ENCODE results near the gene MMP13.
"Not testable (repeated sequence)": the region's sequence is repeated elsewhere in the genome, so short reads cannot be mapped to it uniquely, and the experiment has no call there.

MMP13 gene

GRCh38 chr11:102934735-102935134 is 20.8 kb downstream of the MMP13 start:
- no peak for DNase-seq

DNA sequence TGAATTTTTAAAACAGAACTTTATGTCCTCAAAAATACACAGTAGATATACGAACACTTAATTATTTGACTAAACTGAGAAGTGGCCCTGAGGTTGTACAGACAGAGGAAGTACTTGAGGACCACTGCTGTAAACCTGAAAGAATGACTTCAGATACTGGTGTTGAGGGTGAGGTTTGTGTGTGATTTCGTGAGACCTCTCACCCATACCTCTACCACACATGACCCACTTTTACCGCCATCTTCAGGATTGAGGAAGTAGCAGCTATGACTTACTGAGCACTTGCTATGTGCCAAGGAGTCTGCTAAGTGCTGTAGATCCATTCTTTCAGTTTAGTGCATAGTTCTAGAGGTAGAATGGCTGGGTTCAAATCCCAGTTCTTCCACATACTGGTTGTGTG is 21.9 kb downstream of the MMP13 start:
- no peak for DNase-seq

GRCh38 chr11:102932678-102933077 is 22.9 kb downstream of the MMP13 start:
- peak; percentile 17 for DNase-seq

DNA sequence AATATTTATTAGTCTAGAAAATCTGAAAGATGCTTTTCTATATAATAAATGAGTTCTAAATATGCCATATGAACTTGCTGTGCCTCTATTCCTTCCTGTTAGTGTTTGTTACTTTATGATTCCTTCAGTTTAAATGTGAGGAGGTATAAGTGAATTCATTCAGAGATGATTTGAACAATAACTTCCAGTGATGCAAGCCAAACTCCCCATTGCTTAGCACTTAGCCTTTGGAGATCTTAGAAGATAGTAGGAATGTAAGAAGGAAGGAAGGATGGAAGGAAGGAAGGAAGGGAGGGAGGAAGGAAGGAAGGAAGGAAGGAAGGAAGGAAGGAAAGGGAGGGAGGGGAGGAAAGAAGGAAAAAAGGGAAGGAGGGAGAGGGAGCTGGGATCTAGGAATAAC is 25.1 kb downstream of the MMP13 start:
- no peak for DNase-seq

DNA sequence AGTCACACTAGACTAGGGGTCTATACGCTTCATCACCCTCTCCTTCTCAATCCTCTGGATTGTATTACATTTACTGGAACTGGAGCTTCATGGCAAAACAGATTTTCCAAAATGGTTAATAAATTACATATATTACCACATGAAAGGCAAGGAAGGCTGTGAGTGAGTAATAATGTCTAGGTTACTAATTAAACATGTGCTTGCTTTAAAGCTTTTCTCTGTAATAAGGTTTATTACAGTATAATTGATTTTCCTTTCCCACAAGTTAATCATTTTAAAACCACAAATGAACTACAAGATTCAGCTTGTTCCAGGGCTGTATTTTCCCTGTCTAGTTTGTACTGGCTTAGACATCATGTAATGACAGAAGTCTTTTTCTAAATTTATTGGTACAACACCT is 25.6 kb downstream of the MMP13 start:
- DNase-seq: no peak

DNA sequence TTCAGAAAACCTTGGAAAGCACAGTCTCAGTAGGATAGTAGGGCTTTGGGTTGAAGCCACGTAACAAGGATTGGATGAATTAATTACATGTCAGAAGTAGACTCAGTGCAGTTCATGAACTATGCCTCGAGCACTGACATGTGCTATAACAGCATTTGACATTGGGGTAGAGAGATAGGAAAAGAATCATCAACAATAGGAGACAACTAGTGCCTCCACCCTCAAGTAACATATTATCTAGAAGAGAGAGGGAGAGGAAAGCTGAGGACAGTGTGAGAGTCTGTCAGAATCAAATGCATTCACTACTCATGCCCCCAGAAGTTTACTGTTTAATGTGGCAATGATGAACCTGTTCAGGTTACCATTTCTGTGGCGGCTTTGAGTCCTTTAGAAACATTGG is 26.4 kb downstream of the MMP13 start:
- DNase-seq: no peak

- no peak for DNase-seq
Measured at GRCh38 chr11:102928247-102928646, 27.3 kb downstream of the MMP13 start.

DNA sequence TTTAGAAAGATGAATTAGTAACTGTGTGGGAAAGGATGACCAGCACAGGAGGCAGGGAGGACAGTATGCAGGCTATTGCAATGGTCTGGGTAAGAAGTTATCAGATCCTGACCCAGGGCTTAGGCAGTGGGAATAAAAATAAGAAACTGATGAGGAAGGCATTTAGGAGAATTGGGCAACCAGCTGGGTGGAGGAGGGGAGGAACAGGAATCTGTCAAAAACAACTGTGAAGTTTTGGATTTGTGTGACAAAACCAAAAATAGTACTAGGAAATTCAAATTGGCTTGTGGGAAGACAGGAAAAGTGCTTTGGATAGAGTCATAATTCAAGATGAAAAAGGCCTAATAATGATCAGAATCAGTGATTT is 27.9 kb downstream of the MMP13 start:
- peak; percentile 21 for DNase-seq

DNA sequence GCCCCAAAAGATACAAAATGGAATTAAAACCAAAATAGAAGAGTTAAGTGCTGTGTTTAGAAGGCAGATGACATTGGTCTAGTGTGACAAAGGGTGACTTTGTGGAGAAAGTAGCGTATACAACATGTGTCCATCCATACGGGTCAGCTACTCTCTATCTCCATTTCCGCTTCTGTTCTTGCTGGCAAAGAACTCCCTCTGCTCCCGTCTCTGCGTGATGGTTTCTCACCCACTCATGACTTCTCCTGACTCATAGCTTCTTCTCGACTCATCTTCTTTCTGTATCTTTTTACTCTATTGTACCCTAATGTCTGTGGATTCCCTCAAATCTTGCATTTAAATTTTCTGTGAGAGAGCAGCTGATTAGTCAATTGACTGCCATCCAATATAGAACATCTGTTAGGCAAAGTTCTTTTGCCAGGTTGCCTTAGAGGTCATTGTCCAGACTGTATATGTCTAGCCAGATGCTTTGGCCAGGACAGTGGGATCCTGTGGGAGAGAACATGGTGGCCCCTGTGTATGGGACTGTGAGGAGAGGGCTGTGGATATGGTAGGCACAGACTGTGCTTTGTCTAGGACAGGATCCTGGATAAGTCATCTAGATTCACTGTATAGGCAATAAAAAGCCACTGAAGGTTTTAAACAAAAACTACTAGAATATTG is 28.4 kb downstream of the MMP13 start:
- peak; percentile 45 for DNase-seq

- no peak for DNase-seq
Measured at GRCh38 chr11:102926517-102926916, 29.0 kb downstream of the MMP13 start.

- no peak for DNase-seq
Measured at GRCh38 chr11:102925988-102926387, 29.5 kb downstream of the MMP13 start.

DNA sequence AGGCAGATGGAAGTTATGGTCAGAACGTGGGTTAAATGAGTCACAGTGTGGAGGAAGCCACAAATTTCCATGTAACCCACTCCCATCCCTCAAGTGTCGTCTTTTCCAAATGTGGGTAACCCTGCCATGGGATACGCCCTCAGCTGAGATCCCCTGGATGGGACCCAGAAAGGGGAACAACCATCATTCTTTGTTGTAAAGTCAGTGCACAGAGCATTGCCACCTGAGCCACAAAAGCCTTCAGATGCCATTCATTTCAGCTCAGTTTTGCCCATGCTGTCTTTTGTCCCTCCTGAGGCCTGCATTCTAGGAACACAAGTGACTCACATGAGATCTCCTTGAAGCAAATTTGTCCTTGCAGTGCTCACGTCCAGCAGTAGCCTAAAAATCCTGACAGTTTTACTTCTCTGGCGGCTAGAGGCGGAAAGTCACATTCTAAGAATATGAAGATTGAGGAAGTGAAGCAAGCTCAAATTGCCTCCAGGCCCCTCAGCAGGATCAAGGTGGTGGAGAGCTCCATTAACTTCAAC is 30.6 kb downstream of the MMP13 start:
- peak; percentile 68 for DNase-seq

DNA sequence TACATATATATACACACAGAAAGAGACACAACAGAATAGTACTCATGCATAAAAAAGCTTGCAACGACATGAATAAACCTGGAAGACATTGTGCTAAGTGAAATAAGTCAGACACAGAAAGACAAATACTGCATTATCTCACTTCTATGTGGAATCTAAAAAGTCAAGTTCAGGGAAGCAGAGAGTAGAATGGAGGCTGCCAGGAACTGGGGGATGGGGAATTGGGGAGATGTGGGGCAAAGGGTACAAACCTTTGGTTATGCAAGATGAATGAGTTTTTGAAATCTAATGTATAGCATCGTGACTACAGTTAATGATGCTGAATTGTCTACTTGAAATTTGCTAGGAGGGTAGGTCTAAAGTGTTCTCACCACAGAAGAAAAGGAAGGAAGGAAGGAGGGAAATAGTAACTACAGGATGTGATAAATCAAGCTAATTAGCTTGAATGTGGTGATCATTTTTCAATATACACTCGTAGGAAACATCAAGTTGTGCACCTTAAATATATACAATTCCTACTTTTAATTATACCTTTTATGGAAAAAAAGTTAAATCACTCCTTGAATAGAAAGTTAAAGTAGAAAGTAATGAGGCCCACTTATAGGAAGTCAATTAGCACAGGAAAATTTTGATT is 33.8 kb downstream of the MMP13 start:
- no peak for DNase-seq

DNA sequence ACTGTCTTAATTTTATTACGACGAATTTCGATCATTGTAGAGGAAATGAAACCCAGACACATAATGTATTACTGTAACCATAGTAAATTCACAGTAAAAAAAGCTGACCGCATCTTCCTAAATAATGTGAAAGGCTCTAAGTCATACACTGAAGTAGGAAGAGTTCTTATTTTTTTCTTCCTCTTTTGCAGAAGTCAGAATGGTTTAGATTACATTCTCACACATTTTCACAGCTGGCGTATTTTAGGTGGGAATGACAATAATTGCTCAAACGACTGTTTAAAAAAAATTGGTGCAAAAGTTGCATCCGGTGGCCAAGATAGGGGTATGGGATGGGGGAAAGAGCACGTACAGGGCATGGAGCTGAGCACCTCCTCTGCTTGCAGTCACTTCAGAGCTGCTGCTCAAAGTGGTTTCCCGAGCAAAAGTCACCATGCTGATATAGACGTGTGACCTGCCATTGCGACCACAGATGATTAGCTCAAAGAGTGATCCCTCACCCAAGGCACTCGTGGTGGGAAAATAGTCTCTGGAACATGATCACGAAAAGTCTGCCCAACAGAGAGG is 35.3 kb downstream of the MMP13 start:
- DNase-seq: peak; percentile 93

DNA sequence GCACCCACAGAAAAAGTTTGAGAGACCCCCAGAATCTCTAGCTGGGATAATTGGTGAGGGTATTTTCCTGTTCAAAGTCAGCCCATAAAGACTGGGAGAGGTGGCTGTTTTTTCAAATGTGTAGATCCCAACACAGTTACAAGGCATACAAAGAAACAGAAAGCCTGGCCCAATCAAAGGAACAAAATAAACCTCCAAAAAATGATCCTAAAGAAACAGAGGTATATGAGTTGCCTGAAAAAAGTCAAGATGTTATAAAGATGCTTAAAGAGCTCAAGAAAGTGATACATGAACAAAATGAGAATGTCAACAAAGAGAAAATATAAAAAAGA is 40.5 kb downstream of the MMP13 start:
- DNase-seq: no peak

GRCh38 chr11:102914238-102915043 is 41.1 kb downstream of the MMP13 start:
- DNase-seq: peak; percentile 64

DNA sequence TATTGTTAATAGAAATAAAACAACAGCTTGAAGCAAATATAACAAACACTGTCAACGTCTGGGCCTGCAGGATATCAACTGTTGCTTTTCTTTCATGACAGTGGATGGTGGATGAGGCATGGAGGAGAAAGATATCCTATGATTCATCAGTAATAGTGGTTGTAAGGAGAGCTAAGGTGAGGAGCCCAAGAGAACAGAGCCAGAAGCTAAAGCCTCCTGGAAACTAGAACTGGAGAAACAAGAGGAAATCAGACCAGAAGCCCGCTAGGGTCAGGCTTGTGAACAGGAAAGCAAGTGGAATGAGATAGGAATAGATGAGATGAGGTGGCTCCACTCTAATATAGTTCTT is 43.1 kb downstream of the MMP13 start:
- no peak for DNase-seq

GRCh38 chr11:102911758-102912481 is 43.6 kb downstream of the MMP13 start:
- DNase-seq: no peak

DNA sequence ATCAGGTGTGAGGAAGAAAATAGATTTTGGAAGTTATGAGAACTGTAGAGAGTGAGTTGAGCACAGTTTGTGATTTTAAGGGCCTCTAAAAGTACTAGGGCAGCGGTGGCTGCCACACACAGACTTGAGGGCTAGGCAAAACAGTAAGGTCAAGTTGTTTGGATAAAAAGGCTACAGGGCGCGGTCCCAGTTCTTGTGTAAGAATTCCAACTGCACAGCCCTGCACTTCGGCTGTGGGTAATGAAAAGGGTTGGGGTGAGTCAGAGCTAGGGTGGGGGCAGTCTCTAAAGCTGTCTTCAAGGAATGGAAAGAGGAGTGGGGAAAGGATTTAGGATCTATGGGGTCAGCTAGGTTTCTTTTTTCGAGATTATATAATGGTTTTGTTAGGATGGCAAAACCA is 49.7 kb downstream of the MMP13 start:
- not testable (repeated sequence) for DNase-seq

GRCh38 chr11:102903895-102904294 is 51.6 kb downstream of the MMP13 start:
- DNase-seq: not testable (repeated sequence)

- DNase-seq: no peak
Measured at GRCh38 chr11:102900346-102900745, 55.2 kb downstream of the MMP13 start.

Data from suppressor macrophage treated with lipopolysaccharide for 4 hours (primary cell).